NCI-H128 (cell line): Measurements from ENCODE around the gene CRTC3.
"Not testable (repeated sequence)": the region's sequence is repeated elsewhere in the genome, so short reads cannot be mapped to it uniquely, and the experiment has no call there.

ENCODE experiments used
- DNase-seq: peaks from one replicate; lab custom pipeline; 2025; ENCODE audit not compliant: unreplicated experiment; lab: John Stamatoyannopoulos, UW

CRTC3 gene

GRCh38 chr15:90645873-90646575 is 116.3 kb downstream of the CRTC3 start:
- no peak for DNase-seq

- no peak for DNase-seq
These were observed 117.1 kb downstream of the CRTC3 start for GRCh38 chr15:90646662-90647305.

DNA sequence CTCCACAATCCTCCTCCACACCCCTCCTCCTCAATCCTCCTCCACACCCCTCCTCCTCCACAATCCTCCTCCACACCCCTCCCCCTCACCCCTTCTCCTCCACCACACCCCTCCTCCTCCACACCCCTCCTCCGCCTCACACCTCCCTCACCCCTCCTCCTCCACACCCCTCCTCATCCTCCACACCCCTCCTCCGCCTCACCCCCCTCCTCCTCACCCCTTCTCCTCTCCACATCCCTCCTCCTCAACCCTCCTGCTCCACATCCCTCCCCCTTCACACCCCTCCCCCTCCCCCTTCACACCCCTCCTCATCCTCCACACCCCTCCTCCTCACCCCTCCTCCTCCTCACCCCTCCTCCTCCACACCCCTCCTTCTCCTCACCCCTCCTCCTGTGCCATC is 117.6 kb downstream of the CRTC3 start:
- DNase-seq = no peak

GRCh38 chr15:90648137-90649070 is 118.7 kb downstream of the CRTC3 start:
- peak; percentile 17 for DNase-seq

GRCh38 chr15:90650117-90650955 is 120.6 kb downstream of the CRTC3 start:
- no peak for DNase-seq

DNA sequence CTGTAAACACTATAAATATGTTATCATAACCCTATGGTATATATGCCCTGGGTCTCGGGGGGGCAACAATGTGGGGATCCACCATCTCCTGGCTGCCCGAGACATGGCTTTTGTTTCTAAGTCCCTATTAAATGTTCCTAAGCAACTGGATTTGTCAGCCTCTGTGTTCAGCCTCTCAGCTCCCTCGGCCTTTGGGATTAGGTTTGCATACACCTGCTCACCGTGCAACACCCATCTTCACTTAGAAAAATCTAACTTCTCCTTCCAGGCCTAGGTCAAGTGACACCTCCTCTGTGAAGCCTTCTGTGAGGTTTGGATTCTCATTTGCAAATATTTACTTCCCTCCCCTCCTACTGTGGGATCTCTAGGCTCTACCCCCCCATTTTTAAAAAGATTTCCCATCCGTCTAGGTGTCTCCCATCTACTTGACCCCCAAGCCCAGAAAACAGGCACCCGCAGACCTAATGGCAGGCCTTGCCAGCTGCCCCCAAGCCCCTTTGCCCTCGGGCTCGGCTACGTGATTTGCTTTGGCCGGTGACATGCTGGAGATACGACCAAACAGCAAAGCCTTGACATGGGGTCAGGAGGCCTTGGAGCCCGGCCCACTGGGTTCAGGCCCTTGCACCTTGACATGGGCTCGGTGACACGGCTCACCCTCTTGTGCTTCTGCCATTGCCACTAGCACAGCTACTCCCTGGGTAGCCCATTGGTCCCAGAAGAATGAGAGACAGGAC is 121.4 kb downstream of the CRTC3 start:
- DNase-seq = no peak

- no peak for DNase-seq
These were observed 124.8 kb downstream of the CRTC3 start for GRCh38 chr15:90654233-90655136.

GRCh38 chr15:90657520-90658172 is 127.9 kb downstream of the CRTC3 start:
- DNase-seq = not testable (repeated sequence)

DNA sequence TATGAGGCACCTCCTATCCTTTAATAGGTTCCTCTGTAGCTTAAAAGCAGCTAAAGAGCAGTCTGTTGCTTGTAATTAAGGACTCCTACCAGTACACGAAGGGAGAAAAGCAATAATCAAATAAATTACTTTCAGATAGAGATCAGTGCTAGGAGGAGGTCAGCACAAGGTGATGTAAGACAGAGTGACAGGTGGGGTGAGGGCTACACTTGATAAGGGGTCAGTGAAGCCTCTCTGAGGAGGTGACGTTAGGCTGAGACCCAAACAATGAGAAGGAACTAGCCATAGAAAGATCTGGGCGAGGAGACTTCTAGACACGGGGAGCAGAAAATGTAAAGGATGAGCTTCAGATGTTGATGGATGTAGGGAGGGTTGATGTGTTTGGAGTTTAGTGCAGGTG is 129.8 kb downstream of the CRTC3 start:
- DNase-seq = no peak

- no peak for DNase-seq
These were observed 130.7 kb downstream of the CRTC3 start for GRCh38 chr15:90660195-90660998.

GRCh38 chr15:90660999-90661330 is 131.2 kb downstream of the CRTC3 start:
- DNase-seq = not testable (repeated sequence)

DNA sequence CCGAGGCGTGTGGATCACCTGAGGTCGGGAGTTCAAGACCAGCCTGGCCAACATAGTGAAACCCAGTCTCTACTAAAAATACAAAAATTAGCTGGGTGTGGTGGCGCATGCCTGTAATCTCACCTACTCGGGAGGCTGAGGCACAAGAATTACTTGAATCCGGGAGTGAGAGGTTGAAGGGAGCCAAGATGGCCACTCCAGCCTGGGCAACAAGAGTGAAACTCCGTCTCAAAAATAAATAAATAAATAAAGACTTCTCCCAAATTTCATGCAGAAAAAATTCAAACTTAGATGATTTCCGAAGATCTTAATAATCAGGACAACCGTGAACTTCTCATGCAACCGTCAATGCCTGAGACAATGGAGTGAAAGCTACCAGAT is 134.3 kb downstream of the CRTC3 start:
- DNase-seq = not testable (repeated sequence)

- no peak for DNase-seq
These were observed 135.0 kb downstream of the CRTC3 start for GRCh38 chr15:90664650-90665287.

GRCh38 chr15:90665288-90666134 is 135.8 kb downstream of the CRTC3 start:
- no peak for DNase-seq

DNA sequence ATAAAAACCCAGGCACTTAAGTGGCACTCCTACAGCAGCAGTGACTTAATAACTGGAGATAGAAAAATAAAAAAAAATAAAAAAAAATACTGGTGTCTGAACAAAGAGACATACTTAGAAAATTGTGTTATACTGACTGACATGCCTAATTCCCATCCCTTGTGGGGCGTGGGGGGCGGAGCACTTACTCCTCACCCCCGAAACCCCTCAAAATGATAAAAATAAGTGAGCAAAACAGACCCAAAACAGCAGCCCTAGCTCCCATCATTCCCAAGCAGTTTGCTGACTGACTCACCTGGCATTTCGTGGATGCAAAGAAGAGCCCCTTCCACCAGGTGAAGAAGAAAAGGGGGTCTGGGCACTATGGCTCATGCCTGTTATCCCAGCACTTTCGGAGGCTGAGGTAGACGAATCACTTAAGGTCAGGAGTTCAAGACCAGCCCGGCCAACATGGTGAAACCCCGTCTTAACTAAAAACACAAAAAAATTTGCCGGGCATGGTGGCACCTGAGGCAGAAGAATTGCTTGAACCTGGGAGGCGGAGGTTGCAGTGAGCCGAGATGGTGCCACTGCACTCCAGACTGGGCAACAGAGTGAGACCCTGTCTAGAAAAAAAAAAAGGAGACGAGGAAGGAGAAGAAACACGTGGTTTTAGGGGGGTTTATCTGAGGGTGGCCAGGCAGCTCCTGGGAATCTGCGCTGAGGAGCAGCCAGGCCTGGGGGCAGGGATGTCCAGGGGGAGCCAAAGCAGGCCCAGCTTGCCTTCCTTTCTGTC is 136.6 kb downstream of the CRTC3 start:
- no peak for DNase-seq
